Stomach (tissue), 4 donors: ENCODE data around the gene TREM2.

ENCODE experiments used
- CTCF ChIP-seq, 7 experiments: fragments of 450-650 bp in 4 of 7; fragments of 200-600 bp in 3 of 7; sonication (generic) in 3 of 7; IDR thresholded peaks; one replicate each; pipeline ENCODE4 v1.5.1; 2016 to 2019; ENCODE audit warnings: antibody characterized with exemption in 7 of 7, control low read depth in 2 of 7, mild to moderate bottlenecking in 1 of 7
- EP300 ChIP-seq: sonication (generic); formaldehyde crosslinking; IDR thresholded peaks from one replicate; pipeline ENCODE4 v1.6.1; 2017; ENCODE audit warnings: antibody characterized with exemption

GRCh38 chr6:41111017-41111416 lies 51.9 kb downstream of the TREM2 start:
- no peak for TF ChIP-seq CTCF (IDR thresholded peaks at IDR 0.05)
- TF ChIP-seq EP300, result no peak
